HepG2 (cell line): ENCODE data around the gene MEG3. TPM values are rescaled to one million over a fixed set of nuclear protein-coding genes. Genes with fewer than 3 reads are reported as not detected.
A peak's percentile ranks its signal among the peaks of the same experiment; 100 is the strongest.

ENCODE experiments used
- ATAC-seq: fragments of 200-7000 bp; cut with Tn5 transposase; 3 replicates; pipeline ENCODE4 v1.9.1; 2020; ENCODE audit warnings: mild to moderate bottlenecking, moderate library complexity
- BruUV-seq: library from RNA; stranded (reverse); fragments of 400-500 nt; replicated peaks from 2 replicates; lab custom pipeline; 2021; lab: Mats Ljungman, UMichigan
- CTCF ChIA-PET: fragments of 300-600 bp; formaldehyde crosslinking; extraction: SDS; loops from one replicate; lab custom pipeline; 2021; ENCODE audit warnings: low total read pairs, inconsistent platforms, low intra/inter-chr PET ratio; lab: Yijun Ruan, JAX
- POLR2A ChIA-PET: fragments of 350-600 bp; sonication (Branson Sonifier 250); formaldehyde crosslinking; loops from one replicate; lab custom pipeline; 2020; ENCODE audit warnings: antibody characterized with exemption, inconsistent platforms; lab: Yijun Ruan, JAX
- DNase-seq: peaks from one replicate; pipeline ENCODE4 v3.0.0-alpha.2; 2015; ENCODE audit warnings: low spot score
- FAIRE-seq: peaks from 3 replicates; lab custom pipeline; 2011; peaks lifted over from hg19 to GRCh38; lab: Jason Lieb, UNC
- H2AFZ ChIP-seq: one replicate; pipeline ENCODE4 v1.6.1; 2011; ENCODE audit warnings: low read length, inconsistent platforms
- H3K27ac ChIP-seq: fragments of 300-600 bp; 3 replicates; pipeline ENCODE4 v1.8.0; 2011; ENCODE audit warnings: mixed run types, mild to moderate bottlenecking, mixed read lengths, low read length, inconsistent platforms; ENCODE audit not compliant: insufficient read depth; ENCODE audit errors: extremely low read length
- H3K27me3 ChIP-seq, 2 experiments: fragments of 200-600 bp in 1 of 2; 2 replicates in 1 of 2; 3 replicates in 1 of 2; pipeline versions ENCODE4 v1.6.0 to v1.8.0; 2011; ENCODE audit warnings: low read length in 2 of 2, mild to moderate bottlenecking in 2 of 2, moderate library complexity in 2 of 2, inconsistent platforms in 1 of 2; ENCODE audit not compliant: insufficient read depth in 2 of 2, control insufficient read depth in 1 of 2
- H3K36me3 ChIP-seq, 2 experiments: fragments of 200-600 bp in 1 of 2; replicated peaks in 1 of 2; 2 replicates in 1 of 2; 3 replicates in 1 of 2; pipeline versions ENCODE4 v1.5.1 to v1.8.0; 2011; ENCODE audit warnings: low read length in 2 of 2, inconsistent platforms in 1 of 2; ENCODE audit not compliant: insufficient read depth in 2 of 2, control insufficient read depth in 1 of 2
- H3K4me1 ChIP-seq: 2 replicates; pipeline ENCODE4 v1.5.1; 2012; ENCODE audit warnings: low read length, inconsistent platforms; ENCODE audit not compliant: insufficient read depth
- H3K4me2 ChIP-seq: 2 replicates; pipeline ENCODE4 v1.6.0; 2011; ENCODE audit warnings: low read depth, low read length, inconsistent platforms
- H3K4me3 ChIP-seq, 3 experiments: fragments of 200-600 bp in 1 of 3; sonication (generic), shearing (Covaris generic) in 1 of 3; replicated peaks in 1 of 3; 2 replicates each; pipeline ENCODE4 v1.5.1; 2011 to 2016; ENCODE audit warnings: low read length in 3 of 3, inconsistent platforms in 2 of 3, low read depth in 2 of 3, mild to moderate bottlenecking in 2 of 3, control low read depth in 1 of 3, mixed read lengths in 1 of 3; ENCODE audit not compliant: insufficient read depth in 1 of 3
- H3K79me2 ChIP-seq: one replicate; pipeline ENCODE4 v1.6.1; 2011; ENCODE audit warnings: low read length, inconsistent platforms; ENCODE audit not compliant: insufficient read depth
- H3K9ac ChIP-seq: 2 replicates; pipeline ENCODE4 v1.6.0; 2011; ENCODE audit warnings: mild to moderate bottlenecking, low read depth, low read length, inconsistent platforms; ENCODE audit not compliant: insufficient read depth
- H3K9me3 ChIP-seq: 2 replicates; pipeline ENCODE4 v1.5.1; 2012; ENCODE audit warnings: mild to moderate bottlenecking, low read length
- H4K20me1 ChIP-seq: 2 replicates; pipeline ENCODE4 v1.6.0; 2011; ENCODE audit warnings: inconsistent platforms, mild to moderate bottlenecking, low read length, moderate library complexity; ENCODE audit not compliant: insufficient read depth
- BRD4 ChIP-seq: sonication (generic); formaldehyde crosslinking; IDR thresholded peaks from 2 replicates; pipeline ENCODE4 v1.4.0; 2020; ENCODE audit warnings: missing genetic modification reagents
- HNF4G ChIP-seq, 2 experiments: sonication (generic) in 1 of 2; formaldehyde crosslinking in 1 of 2; IDR thresholded peaks; 2 replicates each; pipeline versions ENCODE4 v1.4.0 to v1.6.1; 2011 to 2020; ENCODE audit warnings: borderline replicate concordance in 2 of 2, low read depth in 2 of 2, mild to moderate bottlenecking in 2 of 2, low read length in 1 of 2, missing genetic modification reagents in 1 of 2, moderate library complexity in 1 of 2
- KDM1A ChIP-seq: IDR thresholded peaks from 2 replicates; pipeline ENCODE4 v1.6.1; 2016; ENCODE audit warnings: missing compliant biosample characterization
- NFKBIZ ChIP-seq: IDR thresholded peaks from 2 replicates; pipeline ENCODE4 v1.6.1; 2018; ENCODE audit warnings: missing genetic modification reagents, missing compliant biosample characterization
- POLR2AphosphoS5 ChIP-seq: IDR thresholded peaks from 2 replicates; pipeline ENCODE4 v1.6.1; 2012; ENCODE audit warnings: low read depth, low read length
- RXRB ChIP-seq: IDR thresholded peaks from 2 replicates; pipeline ENCODE4 v1.6.1; 2016; ENCODE audit warnings: borderline replicate concordance, missing genetic modification reagents, missing compliant biosample characterization
- SRSF9 ChIP-seq: fragments of 200-400 bp; formaldehyde crosslinking; IDR thresholded peaks from 2 replicates; pipeline ENCODE4 v1.6.1; 2018; ENCODE audit warnings: borderline replicate concordance, mild to moderate bottlenecking, low read depth, low read length; ENCODE audit not compliant: insufficient read depth, poor library complexity, severe bottlenecking
- TEAD3 ChIP-seq: optimal IDR thresholded peaks from 2 replicates; pipeline ENCODE3; 2016; ENCODE audit warnings: borderline replicate concordance
- THAP11 ChIP-seq: IDR thresholded peaks from 2 replicates; pipeline ENCODE4 v1.6.1; 2016; ENCODE audit warnings: missing biosample characterization, missing genetic modification reagents
- ZFP36L2 ChIP-seq: sonication (generic); formaldehyde crosslinking; IDR thresholded peaks from 2 replicates; pipeline ENCODE4 v1.4.0; 2020; ENCODE audit warnings: missing genetic modification reagents
- ZNF10 ChIP-seq: sonication (generic); formaldehyde crosslinking; IDR thresholded peaks from 2 replicates; pipeline ENCODE4 v1.4.0; 2020; ENCODE audit warnings: mild to moderate bottlenecking, low read depth, missing genetic modification reagents, borderline replicate concordance
- ZNF251 ChIP-seq: sonication (generic); formaldehyde crosslinking; IDR thresholded peaks from 2 replicates; pipeline ENCODE4 v1.9.0; 2021; ENCODE audit warnings: mild to moderate bottlenecking, missing genetic modification reagents
- ZNF263 ChIP-seq: sonication (generic); formaldehyde crosslinking; IDR thresholded peaks from 2 replicates; pipeline ENCODE4 v1.4.0; 2020; ENCODE audit warnings: missing genetic modification reagents
- ZNF33A ChIP-seq: sonication (generic); formaldehyde crosslinking; IDR thresholded peaks from 2 replicates; pipeline ENCODE4 v1.5.1; 2020; ENCODE audit warnings: missing genetic modification reagents, mild to moderate bottlenecking, moderate library complexity, borderline replicate concordance
- ZNF430 ChIP-seq: sonication (generic); formaldehyde crosslinking; IDR thresholded peaks from 2 replicates; pipeline ENCODE4 v1.9.0; 2021; ENCODE audit warnings: mild to moderate bottlenecking, missing genetic modification reagents
- ZNF468 ChIP-seq: sonication (generic); formaldehyde crosslinking; IDR thresholded peaks from 2 replicates; pipeline ENCODE4 v1.8.0; 2022; ENCODE audit warnings: mild to moderate bottlenecking, moderate library complexity, missing genetic modification reagents
- ZNF576 ChIP-seq: sonication (generic); formaldehyde crosslinking; IDR thresholded peaks from 2 replicates; pipeline ENCODE4 v1.4.0; 2020; ENCODE audit warnings: mild to moderate bottlenecking, missing genetic modification reagents
- ZNF703 ChIP-seq: sonication (generic); formaldehyde crosslinking; IDR thresholded peaks from 2 replicates; pipeline ENCODE4 v1.5.1; 2020; ENCODE audit warnings: missing genetic modification reagents, mild to moderate bottlenecking, moderate library complexity, borderline replicate concordance
- WGBS: methylation state at CpG from one replicate; pipeline ENCODE4 v1.1.6; 2017; ENCODE audit warnings: low lambda C conversion rate; 5-methylcytosine and 5-hydroxymethylcytosine counted together
- in situ Hi-C: cut with HindIII; loops from 2 replicates; pipeline ENCODE4 v1.10.0; 2017; ENCODE audit warnings: low pct_unique_long_range_greater_than_20kb; ENCODE audit not compliant: extremely low pct_ligation_motif_present
- intact Hi-C: fragments of 100-400 bp; cut with micrococcal nuclease; formaldehyde crosslinking; loops from one replicate; pipeline ENCODE4 v1.10.0; 2022; ENCODE audit not compliant: unreplicated experiment
- polyA plus RNA-seq, 8 experiments: library from polyadenylated mRNA; depleted of rRNA in 3 of 8; stranded (reverse) in 7 of 8; unstranded in 1 of 8; fragments of >200 nt; fragmentation: Illumina TruSeq in 4 of 8; extraction: Trizol in 4 of 8; gene quantifications; 2 replicates each; pipeline versions ENCODE4 v1.2.1 to v1.2.3, GENCODE V29; 2011 to 2016; ENCODE audit warnings: low read depth in 4 of 8, missing spikeins in 1 of 8, mixed read lengths in 1 of 8; ENCODE audit not compliant: insufficient read depth in 1 of 8
- total RNA-seq, 5 experiments: library from RNA; depleted of rRNA; stranded (reverse); fragments of >200 nt; fragmentation: Illumina TruSeq; extraction: Trizol; gene quantifications; 2 replicates each; pipeline ENCODE4 v1.2.3, GENCODE V29; 2016; ENCODE audit warnings: low read depth in 1 of 5
- TF ChIP-seq, protein P1 (sequence below): sonication (generic); formaldehyde crosslinking; IDR thresholded peaks from 2 replicates; pipeline ENCODE4 v1.4.0; 2020; ENCODE audit warnings: low read depth, mild to moderate bottlenecking, missing genetic modification reagents
- TF ChIP-seq, protein P2 (sequence below): fragments of 450-650 bp; IDR thresholded peaks from 2 replicates; pipeline ENCODE4 v1.6.1; 2017

Gene MEG3
- total and polyA plus RNA-seq, 2 of the 13 experiments (the other 11 are each of a cell fraction or from before 2014, with no cell fraction given): 0.17 TPM; not detected in 1

- CTCF ChIA-PET: no interaction called here
- in situ Hi-C loops: loop anchor here (10.0 kb wide), 1 partner anchor 152 kb away; no protein-coding TSS in a partner anchor
- peak overlapping the region; percentile 100 for H3K27ac ChIP-seq
- TSS peak; percentile 74 for BruUV-seq
- peak overlapping the region; percentile 77 for H3K9ac ChIP-seq
- H3K79me2 ChIP-seq: no peaks in the 10 kb centered on the region
- H4K20me1 ChIP-seq: no peaks in the 10 kb centered on the region
- DNase-seq (peak; percentile 93), ATAC-seq (peak; percentile 65), FAIRE-seq (peak; percentile 72)
- POLR2A ChIA-PET: interaction anchor here (0.7 to 4.8 kb wide), 27 partner anchors 9 to 518 kb away, joined by 3 to 102 read pairs (median 6); no protein-coding TSS in a partner anchor
- no peaks in the 10 kb centered on the region for H3K27me3 ChIP-seq
- H3K4me2 ChIP-seq: peak overlapping the region; percentile 79
- peaks cover 9% of the 10 kb centered on the region for H3K9me3 ChIP-seq
- H3K36me3 ChIP-seq: no peaks in the 10 kb centered on the region
- intact Hi-C loops: loop anchor here (10.0 kb wide), 1 partner anchor 152 kb away; no protein-coding TSS in a partner anchor
- H3K4me3 ChIP-seq: peak overlapping the region in 1 of 3 experiments; percentile 63; a peak in 2 of 6 replicates
- WGBS: 37% methylated on average over 4 of the region's 5 CpGs
- H2AFZ ChIP-seq: no peak overlapping the region
- H3K4me1 ChIP-seq: peaks cover 77% of the 10 kb centered on the region
- TF ChIP-seq ZNF430 (CRISPR knock-in tag): no peak
- TF ChIP-seq ZNF263 (CRISPR knock-in tag): peak; percentile 97
- peak; percentile 48; the same call in 1 of the 2 replicates for TF ChIP-seq KDM1A (CRISPR knock-in tag)
- no peak for TF ChIP-seq ZNF576 (CRISPR knock-in tag)
- TF ChIP-seq POLR2AphosphoS5: peak; percentile 74
- TF ChIP-seq SRSF9: no peak
- TF ChIP-seq NFKBIZ: 0 out of 2 replicates have a peak, but pooled peaks have one; percentile 17
- peak; percentile 15 for TF ChIP-seq TEAD3 (CRISPR knock-in tag)
- no peak for TF ChIP-seq ZNF468 (CRISPR knock-in tag)
- TF ChIP-seq, protein P1, sequence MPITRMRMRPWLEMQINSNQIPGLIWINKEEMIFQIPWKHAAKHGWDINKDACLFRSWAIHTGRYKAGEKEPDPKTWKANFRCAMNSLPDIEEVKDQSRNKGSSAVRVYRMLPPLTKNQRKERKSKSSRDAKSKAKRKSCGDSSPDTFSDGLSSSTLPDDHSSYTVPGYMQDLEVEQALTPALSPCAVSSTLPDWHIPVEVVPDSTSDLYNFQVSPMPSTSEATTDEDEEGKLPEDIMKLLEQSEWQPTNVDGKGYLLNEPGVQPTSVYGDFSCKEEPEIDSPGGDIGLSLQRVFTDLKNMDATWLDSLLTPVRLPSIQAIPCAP: no peak
- TF ChIP-seq ZNF33A (CRISPR knock-in tag): no peak
- peak; percentile 6; the same call in 1 of the 2 replicates for TF ChIP-seq ZNF703 (CRISPR knock-in tag)
- TF ChIP-seq THAP11: peak; percentile 7; the same call in 1 of the 2 replicates
- TF ChIP-seq HNF4G (IDR thresholded peaks at IDR 0.05; ENCODE audit: borderline replicate concordance, low read depth, low read length): peak; percentile 95
- peak; percentile 85 for TF ChIP-seq HNF4G (CRISPR knock-in tag; IDR thresholded peaks at IDR 0.05; ENCODE audit: borderline replicate concordance, low read depth)
- TF ChIP-seq ZFP36L2: no peak
- TF ChIP-seq BRD4 (CRISPR knock-in tag): 0 out of 2 replicates have a peak, but pooled peaks have one; percentile 33
- TF ChIP-seq ZNF10 (CRISPR knock-in tag): no peak
- TF ChIP-seq, protein P2, sequence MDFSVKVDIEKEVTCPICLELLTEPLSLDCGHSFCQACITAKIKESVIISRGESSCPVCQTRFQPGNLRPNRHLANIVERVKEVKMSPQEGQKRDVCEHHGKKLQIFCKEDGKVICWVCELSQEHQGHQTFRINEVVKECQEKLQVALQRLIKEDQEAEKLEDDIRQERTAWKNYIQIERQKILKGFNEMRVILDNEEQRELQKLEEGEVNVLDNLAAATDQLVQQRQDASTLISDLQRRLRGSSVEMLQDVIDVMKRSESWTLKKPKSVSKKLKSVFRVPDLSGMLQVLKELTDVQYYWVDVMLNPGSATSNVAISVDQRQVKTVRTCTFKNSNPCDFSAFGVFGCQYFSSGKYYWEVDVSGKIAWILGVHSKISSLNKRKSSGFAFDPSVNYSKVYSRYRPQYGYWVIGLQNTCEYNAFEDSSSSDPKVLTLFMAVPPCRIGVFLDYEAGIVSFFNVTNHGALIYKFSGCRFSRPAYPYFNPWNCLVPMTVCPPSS: no peak
- no peak for TF ChIP-seq ZNF251 (CRISPR knock-in tag)
- 0 out of 2 replicates have a peak, but pooled peaks have one; percentile 69 for TF ChIP-seq RXRB (CRISPR knock-in tag)
Measured at GRCh38 chr14:100816286-100816949, 9.5 kb upstream of the MEG3 start.
